ENCODE data around the gene RNF128.

DNA sequence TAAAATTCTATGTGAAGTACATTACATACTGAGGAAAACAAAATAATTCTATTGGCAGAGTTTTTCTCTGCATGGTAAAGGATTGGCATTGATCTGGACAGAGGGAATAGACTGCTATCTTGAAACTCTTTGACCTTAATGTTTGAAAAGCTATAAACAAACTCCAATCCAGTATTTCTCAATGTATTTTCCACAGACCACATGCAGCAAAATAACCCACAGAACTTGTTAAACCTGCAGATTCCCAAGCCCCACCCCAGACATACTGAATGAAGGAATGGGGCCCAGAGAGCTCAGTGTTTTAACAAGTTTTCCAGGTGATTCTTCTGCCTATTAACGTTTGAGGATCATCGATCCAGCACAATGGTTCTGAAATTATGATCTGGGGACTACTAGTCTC is 15.7 kb downstream of the RNF128 start:
- TF ChIP-seq, protein P1, sequence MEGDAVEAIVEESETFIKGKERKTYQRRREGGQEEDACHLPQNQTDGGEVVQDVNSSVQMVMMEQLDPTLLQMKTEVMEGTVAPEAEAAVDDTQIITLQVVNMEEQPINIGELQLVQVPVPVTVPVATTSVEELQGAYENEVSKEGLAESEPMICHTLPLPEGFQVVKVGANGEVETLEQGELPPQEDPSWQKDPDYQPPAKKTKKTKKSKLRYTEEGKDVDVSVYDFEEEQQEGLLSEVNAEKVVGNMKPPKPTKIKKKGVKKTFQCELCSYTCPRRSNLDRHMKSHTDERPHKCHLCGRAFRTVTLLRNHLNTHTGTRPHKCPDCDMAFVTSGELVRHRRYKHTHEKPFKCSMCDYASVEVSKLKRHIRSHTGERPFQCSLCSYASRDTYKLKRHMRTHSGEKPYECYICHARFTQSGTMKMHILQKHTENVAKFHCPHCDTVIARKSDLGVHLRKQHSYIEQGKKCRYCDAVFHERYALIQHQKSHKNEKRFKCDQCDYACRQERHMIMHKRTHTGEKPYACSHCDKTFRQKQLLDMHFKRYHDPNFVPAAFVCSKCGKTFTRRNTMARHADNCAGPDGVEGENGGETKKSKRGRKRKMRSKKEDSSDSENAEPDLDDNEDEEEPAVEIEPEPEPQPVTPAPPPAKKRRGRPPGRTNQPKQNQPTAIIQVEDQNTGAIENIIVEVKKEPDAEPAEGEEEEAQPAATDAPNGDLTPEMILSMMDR (IDR thresholded peaks at IDR 0.05): no peak
- no peak for TF ChIP-seq POLR2A (IDR thresholded peaks at IDR 0.05)

Data from suprapubic skin (tissue), 3 donors.